Measurements from ENCODE around the gene TRAF7. TPM values are rescaled to one million over a fixed set of nuclear protein-coding genes. Genes with fewer than 3 reads are reported as not detected.

TRAF7 gene
- total and polyA plus RNA-seq, 2 of the 13 experiments (the other 11 are each of a cell fraction or from before 2014, with no cell fraction given): 47.9 to 65.6 TPM

- TF ChIP-seq MYPOP (CRISPR knock-in tag; IDR thresholded peaks at IDR 0.05): no peak
- TF ChIP-seq, protein P1, sequence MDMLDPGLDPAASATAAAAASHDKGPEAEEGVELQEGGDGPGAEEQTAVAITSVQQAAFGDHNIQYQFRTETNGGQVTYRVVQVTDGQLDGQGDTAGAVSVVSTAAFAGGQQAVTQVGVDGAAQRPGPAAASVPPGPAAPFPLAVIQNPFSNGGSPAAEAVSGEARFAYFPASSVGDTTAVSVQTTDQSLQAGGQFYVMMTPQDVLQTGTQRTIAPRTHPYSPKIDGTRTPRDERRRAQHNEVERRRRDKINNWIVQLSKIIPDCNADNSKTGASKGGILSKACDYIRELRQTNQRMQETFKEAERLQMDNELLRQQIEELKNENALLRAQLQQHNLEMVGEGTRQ (IDR thresholded peaks at IDR 0.05; ENCODE audit: low read depth, low read length): no peak
- TF ChIP-seq, protein P1 (CRISPR knock-in tag; IDR thresholded peaks at IDR 0.05; ENCODE audit: borderline replicate concordance): no peak
- no peak for TF ChIP-seq ZUFSP (CRISPR knock-in tag; IDR thresholded peaks at IDR 0.05; ENCODE audit: borderline replicate concordance)
- no peak for TF ChIP-seq ZNF382 (CRISPR knock-in tag; IDR thresholded peaks at IDR 0.05; ENCODE audit: borderline replicate concordance)
- TF ChIP-seq REL (CRISPR knock-in tag; conservative IDR thresholded peaks at IDR 0.05): no peak
- TF ChIP-seq GZF1 (CRISPR knock-in tag; IDR thresholded peaks at IDR 0.05): no peak
- no peak for TF ChIP-seq ZNF816 (CRISPR knock-in tag; IDR thresholded peaks at IDR 0.05; ENCODE audit: borderline replicate concordance)
- TF ChIP-seq ZNF136 (CRISPR knock-in tag; IDR thresholded peaks at IDR 0.05; ENCODE audit: low read depth): no peak
- no peak for TF ChIP-seq ZNF547 (CRISPR knock-in tag; IDR thresholded peaks at IDR 0.05)
- TF ChIP-seq, protein P2, sequence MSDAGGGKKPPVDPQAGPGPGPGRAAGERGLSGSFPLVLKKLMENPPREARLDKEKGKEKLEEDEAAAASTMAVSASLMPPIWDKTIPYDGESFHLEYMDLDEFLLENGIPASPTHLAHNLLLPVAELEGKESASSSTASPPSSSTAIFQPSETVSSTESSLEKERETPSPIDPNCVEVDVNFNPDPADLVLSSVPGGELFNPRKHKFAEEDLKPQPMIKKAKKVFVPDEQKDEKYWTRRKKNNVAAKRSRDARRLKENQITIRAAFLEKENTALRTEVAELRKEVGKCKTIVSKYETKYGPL (CRISPR knock-in tag; IDR thresholded peaks at IDR 0.05): no peak
- no peak for TF ChIP-seq ZNF784 (CRISPR knock-in tag; IDR thresholded peaks at IDR 0.05; ENCODE audit: borderline replicate concordance)
- no peak for TF ChIP-seq ZBTB26 (CRISPR knock-in tag; IDR thresholded peaks at IDR 0.05; ENCODE audit: borderline replicate concordance)
- no peak for TF ChIP-seq NFE2L2 (IDR thresholded peaks at IDR 0.05; ENCODE audit: low read length)
- no peak for TF ChIP-seq ATF7 (IDR thresholded peaks at IDR 0.05)
- no peak for TF ChIP-seq ATF7 (CRISPR knock-in tag; IDR thresholded peaks at IDR 0.05)
- no peak for TF ChIP-seq TBP (CRISPR knock-in tag; IDR thresholded peaks at IDR 0.05)
- TF ChIP-seq ZNF501 (CRISPR knock-in tag; IDR thresholded peaks at IDR 0.05): no peak
- no peak for TF ChIP-seq ZNF430 (CRISPR knock-in tag; IDR thresholded peaks at IDR 0.05)
- no peak for TF ChIP-seq PBX2 (CRISPR knock-in tag; IDR thresholded peaks at IDR 0.05)
Measured at GRCh38 chr16:2163211-2163881, 7.8 kb downstream of the TRAF7 start (continued).
